Activated CD4-positive, alpha-beta T cell treated with anti-CD3 and anti-CD28 coated beads for 24 hours (primary cell): Measurements from ENCODE around the gene TOP3A.
"Not testable (repeated sequence)": the region's sequence is repeated elsewhere in the genome, so short reads cannot be mapped to it uniquely, and the experiment has no call there.

Source experiments
- DNase-seq, 2 donors: peaks; one replicate each; pipeline ENCODE4 v3.0.0-alpha.2; 2020; ENCODE audit warnings: low read depth in 2 of 2

TOP3A gene

DNA sequence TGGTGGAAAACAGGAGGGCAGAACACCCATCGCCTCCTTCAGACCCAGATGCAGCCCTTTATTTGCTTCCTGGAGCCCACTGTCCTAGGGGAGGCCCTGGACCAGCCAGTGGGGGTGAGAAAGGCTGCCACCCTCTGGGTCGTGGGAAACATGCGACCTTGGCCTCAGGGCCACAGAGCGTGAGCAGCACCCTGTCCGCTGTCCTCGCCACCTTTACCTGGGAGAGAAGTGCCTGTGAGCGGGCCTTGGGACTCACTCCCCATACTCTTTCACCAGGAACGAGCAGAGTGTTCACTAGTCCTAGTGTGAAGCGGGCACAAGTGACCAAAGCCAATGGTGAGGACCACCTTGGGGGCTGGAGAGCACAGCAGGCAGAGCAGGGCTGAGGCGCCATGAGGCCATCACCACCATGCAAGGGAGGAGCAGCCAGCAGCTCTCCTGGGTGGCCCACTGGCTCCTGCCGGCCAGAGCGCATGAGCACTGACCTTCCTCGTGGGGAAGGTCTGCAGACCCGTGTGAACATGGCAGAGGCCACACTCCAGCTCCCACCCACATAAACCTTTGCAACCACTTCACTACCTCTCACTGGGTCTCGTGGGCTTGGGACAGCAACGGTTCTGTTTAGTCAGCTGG lies 8.8 kb upstream of the TOP3A start:
- DNase-seq, result no peak

DNA sequence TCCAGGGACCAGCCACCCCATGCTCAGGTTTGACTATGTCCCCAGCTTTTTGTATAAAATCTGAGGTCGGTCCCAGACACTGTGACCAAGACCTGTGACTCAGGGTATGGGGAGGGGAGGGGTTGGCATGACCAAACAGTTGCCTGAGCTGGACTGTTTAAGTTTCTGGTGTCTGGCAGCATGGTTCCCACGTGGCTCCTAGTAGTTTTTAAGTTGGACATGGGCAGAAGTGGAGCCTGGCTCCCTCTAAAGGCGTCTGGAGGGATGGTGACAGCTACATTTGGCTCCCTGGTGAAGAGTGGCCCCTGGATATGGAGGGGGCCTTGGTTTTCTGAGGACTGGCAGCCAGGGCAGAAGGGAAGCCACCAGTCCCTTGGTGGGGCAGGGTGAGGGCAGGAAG lies 8.2 kb upstream of the TOP3A start:
- no peak for DNase-seq

DNA sequence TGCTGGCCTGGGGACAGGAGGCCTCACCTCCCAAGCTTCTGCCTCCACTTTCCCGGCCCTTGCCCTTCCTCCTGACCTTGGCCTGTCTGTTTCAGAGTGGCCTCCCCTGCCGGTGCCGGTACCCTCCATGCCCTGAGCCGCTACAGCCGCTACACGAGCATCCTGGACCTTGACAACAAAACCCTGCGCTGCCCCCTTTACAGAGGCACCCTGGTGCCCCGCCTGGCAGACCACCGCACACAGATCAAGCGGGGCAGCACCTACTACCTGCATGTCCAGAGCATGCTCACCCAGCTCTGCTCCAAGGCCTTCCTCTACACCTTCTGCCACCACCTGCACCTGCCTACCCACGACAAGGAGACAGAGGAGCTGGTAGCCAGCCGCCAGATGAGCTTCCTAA lies 7.7 kb upstream of the TOP3A start:
- DNase-seq, result no peak

DNA sequence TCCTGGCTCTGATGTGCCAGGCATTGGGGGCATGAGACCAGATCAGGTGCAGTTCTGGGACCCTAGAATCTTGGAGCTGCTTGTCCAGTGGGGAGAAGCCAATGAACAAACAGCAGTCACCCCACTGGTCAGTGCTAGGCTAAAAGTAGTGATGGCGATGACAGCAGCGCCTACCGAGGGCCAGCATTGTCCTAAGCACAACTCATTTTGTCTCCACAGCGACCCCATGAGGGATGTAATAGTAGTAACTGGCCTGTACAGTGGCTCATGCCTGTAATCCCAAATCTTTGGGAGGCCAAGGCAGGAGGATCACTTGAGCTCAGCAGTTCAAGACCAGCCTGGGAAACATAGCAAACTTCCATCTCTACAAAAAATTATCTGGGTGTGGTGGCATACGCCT lies 6.5 kb upstream of the TOP3A start:
- DNase-seq, result no peak

DNA sequence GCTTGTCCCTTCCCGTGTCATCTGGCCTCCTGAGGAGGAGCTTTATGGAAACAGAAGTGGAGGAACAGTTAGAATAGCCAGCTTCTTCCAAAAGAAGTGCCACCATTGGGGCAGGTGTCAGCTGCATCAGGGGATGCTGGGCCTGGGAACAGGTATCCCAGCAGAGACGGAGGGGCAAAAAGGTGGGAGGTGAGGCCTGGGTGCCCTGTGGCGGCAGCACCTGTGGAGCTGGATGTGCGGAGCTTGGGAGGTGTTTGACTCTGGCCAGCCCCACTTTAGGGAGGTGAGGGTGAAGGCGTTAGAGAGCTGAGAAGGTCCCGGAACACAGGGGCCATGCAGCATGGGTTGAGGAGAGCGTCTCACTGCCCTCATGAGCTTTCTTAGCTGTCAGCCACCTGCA lies 5.5 kb upstream of the TOP3A start:
- DNase-seq, result no peak

DNA sequence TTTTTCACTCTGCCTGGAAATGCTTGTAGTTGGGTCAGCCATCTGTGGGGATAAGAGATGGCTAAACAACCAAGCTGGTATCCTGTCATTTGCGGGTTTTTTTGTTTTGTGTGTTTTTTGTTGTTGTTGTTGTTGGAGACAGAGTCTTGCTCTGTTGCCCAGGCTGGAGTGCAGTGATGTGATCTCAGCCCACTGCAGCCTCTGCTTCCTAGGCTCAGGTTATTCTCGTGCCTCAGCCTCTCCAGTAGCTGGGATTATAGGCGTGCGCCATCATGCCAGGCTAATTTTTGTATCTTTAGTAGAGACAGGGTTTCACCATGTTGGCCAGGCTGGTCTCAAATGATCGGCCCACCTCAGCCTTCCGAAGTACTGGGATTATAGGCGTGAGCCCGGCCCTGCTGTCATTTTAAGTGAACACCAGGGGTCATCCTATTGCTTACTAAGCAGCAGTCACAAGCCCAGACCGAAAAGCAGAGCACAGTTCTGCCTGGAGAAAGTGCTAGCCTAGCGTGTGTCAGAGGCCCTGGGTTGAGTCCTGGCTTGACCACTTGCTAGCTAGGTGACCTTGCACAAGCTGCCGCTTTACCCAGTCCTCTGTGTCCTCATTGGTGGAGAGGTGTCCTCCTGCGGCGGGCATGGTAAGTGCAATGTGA lies 4.9 kb upstream of the TOP3A start:
- no peak for DNase-seq

DNA sequence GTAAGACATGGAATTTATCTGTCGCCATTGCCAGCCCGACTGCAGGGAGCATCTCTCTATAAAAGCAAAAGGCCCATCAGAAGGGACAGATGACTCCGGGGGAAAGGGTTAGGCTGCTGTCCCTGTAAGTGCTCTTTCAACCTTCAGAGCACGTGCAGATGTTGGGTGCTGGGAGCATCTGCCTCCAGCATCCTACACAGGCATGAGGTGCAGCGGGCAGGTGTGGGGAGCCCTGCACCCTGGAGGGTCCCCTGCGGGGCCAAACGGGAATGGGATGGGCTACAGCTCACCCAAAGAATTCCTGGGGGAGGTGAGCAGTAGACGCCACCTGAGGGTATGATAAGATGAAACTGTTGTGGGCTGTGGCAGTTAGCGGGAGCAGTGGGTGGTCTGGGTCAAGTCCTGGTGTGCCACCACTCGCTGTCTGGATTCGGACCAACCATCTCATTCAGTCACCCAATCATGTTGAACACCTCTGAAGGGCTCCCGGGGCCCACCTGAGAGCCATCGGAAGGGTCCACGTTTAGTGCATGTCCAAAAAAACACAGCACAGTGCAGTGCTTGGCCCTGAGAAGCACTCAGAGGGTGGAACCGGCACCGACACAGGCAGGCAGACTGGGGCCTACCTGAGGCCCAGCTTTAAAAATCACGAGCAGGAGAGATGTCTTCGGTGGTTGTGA lies 4.1 kb upstream of the TOP3A start:
- no peak for DNase-seq

DNA sequence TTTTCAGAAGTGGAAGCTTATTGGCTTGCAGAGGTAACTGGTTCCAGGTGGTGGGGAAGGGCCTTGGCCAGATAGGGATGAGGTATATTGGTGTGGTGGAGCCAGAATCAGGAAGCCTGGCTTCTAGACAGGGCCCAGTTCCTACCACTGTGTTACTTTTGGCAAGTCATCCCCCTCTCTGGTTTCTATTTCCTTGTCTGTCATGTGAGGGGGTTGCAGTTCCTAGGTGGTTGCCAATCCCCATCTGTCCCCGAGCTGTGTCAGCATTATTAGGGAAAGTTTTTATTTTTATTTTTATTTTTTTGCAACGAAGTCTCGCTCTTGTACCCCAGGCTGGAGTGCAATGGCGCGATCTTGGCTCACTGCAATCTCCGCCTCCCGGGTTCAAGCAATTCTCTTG lies 3.3 kb upstream of the TOP3A start:
- DNase-seq, result no peak

DNA sequence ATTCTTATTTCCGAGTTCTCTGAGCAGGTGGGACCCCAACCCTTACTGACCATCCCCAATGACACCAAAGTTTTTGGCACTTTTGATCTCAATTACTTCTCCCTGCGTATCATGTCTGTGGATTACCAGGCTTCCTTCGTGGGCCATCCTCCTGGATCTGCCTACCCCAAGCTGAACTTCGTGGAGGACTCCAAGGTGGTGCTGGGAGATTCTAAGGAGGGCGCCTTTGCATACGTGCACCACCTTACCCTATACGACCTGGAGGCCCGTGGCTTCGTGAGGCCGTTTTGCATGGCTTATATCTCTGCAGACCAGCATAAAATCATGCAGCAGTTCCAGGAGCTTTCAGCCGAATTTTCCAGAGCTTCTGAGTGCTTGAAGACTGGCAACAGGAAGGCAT lies 1.2 kb upstream of the TOP3A start:
- DNase-seq, result no peak

DNA sequence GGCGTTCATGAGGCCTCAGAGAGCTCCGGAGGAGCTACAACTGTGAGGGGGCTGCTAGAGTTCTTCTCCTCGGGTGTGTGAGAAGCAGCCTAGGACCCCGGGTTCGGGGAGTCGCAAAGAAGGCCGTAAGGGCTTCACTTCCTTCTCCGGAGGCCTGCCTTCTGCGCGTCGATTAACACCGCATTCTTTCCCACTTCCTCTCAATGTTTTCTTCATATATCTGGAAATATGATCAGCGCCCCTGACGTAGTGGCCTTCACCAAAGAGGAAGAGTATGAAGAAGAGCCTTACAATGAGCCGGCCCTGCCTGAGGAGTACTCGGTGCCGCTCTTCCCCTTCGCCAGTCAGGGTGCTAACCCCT lies 748 bp upstream of the TOP3A start:
- DNase-seq, result no peak

DNA sequence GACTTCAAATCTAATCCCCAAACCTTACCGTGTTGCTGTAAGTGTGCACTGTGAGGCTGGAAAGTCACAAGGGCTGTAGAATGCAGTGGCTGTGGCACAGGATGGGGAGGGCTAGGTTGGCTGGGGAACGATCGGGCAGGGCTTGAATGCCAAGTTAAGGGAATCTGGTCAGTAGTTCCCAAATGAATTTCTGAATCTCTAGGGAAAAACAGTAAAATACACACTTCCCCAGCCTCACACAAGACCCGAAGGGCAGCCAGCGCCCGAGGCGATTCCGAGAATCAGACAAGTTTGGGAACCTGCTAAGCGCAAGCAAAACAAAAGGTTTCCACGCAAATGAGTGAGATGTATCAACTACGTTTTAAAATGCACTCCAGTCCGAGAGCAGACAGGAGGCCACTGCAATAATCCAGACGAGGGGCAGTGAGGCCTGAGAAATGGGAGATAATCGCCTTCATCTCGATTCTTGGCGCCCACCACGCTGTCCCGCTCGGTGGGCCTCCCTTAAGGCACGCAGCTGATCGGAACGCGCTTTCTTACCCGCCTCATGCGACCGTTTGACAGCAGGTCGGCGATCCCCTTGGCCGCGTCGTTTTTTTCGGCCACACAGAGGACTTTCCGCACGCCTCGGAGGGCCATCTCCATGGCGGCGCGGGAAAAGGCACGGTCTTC lies 599 bp downstream of the TOP3A start:
- no peak for DNase-seq

DNA sequence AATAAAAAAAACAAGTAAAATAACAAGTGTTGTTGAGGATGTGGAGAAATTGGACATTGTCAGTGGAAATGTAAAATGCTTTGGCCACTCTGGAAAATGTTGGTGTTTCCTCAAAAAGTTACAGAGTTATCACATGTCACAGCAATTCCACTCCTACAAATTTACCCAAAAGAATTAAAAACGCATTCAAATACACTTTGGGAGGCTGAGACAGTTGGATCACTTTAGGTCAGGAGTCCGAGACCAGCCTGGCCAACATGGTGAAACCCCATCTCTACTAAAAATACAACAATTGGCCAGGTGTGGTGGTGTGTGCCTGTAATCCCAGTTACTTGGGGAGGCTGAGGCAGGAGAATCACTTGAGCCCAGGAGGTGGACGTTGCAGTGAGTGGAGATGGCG lies 5.6 kb downstream of the TOP3A start:
- DNase-seq, result no peak

DNA sequence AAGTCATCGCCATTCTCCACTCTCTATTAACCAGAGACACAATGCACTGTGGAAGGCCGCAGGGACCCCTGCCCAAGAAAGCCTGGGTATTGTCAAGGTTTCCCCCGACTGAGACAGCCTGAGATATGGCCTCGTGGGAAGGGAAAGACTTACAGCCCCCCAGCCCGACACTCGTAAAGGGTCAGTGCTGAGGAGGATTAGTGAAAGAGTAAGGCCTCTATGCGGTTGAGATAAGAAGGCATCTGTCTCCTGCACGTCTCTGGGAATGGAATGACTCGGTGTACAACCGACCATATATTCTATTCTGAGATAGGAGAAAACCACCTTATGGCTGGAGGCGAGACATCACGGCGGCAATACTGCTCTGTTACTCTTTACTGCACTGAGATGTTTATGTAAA lies 11.6 kb downstream of the TOP3A start:
- DNase-seq, result not testable (repeated sequence)

DNA sequence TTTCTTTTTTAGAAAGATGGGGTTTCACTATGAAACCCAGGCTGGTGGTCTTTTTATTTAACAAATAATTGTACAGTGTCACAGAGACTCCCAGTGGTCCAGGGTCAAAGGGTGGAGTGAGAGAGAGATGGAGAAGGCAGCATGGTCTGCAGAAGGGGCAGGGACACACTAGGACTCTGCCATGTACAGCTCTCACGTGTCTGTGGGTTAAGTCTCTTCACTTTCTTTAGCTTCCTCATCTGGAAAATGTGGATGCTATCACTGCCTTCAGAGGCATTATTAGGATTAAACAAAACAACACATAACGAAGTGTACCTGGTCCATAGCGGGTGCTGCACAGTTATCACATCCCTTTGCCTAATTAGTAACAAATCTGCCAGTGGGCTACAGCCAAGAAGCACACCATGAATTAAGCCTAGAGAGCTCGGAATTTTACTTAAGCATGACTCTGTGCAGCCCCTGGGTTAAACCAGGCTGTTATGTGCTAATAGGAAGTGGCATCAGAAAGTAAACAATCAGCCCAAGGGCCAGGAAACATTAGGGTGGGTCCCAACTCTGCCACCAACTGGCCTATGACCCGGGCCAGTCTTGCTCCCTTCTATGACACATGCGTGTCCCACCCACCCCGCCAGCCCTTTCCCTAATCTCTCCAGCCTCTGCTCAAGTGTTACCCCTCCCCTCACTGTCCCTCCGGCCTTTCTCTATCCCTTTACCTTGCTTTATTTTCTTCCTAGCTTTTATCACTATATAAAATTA lies 13.9 kb downstream of the TOP3A start:
- DNase-seq, result no peak

DNA sequence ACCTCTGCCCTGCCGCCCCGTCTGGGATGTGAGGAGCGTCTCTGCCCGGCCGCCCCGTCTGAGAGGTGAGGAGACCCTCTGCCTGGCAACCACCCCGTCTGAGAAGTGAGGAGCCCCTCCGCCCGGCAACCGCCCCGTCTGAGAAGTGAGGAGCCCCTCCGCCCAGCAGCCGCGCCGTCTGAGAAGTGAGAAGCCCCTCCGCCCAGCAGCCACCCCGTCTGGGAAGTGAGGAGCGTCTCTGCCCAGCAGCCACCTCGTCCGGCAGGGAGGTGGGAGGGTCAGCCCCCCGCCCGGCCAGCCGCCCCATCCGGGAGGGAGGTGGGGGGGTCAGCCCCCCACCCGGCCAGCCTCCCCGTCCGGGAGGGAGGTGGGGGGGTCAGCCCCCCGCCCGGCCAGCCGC lies 16.7 kb downstream of the TOP3A start:
- DNase-seq, result not testable (repeated sequence)

DNA sequence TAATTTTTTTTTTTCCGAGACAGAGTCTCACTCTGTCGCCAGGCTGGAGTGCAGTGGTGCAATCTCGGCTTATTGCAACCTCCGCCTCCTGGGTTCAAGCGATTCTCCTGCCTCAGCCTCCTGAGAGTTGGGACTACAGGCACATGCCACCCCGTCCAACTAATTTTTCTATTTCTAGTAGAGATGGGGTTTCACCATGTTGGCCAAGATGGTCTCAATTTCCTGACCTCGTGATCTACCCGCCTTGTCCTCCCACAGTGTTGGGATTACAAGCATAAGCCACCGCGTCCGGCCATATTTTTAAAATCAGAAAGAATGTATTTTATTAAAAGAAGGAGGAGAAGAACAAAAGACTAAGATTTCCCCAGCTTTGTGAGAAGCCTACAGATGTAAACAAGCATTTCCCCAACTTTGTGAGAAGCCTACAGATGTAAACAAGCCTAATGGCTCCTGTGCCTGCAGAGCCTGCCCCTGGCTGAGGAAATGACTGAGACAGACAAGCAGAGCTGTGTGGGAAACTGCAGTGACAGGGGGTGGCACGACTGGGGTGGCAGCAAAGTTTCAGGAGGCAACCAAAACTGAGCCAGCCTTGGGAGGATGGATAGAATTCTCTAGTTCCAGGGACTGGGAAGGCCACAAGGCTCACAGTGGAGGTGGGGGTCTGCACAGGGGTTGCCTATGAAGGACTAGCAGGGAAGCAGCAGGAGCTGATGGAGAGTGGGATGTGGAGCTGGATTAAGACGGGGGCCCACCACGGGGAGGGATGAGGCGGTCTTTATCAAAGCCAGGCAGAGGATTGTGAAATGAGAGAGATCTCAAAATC lies 22.9 kb downstream of the TOP3A start:
- DNase-seq, result no peak

DNA sequence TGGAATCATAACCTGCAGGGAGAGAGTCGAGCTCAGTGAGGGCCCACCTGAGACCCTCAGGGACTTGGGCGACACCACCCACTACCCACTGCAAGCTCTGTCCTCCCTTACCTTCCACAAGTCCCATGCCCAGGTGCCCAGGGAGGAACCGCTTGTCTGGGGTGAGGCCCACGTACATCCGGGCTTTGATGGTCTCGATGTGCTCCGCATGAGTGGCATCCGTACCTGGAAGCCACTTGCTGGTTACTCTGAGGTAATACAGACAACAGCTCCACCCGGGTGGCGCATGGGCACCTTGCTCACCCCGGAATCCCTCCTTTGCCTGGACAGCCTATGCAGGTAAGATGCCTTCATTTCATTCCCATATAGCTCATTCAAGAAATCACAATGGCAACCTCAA lies 29.5 kb downstream of the TOP3A start:
- DNase-seq, result no peak

DNA sequence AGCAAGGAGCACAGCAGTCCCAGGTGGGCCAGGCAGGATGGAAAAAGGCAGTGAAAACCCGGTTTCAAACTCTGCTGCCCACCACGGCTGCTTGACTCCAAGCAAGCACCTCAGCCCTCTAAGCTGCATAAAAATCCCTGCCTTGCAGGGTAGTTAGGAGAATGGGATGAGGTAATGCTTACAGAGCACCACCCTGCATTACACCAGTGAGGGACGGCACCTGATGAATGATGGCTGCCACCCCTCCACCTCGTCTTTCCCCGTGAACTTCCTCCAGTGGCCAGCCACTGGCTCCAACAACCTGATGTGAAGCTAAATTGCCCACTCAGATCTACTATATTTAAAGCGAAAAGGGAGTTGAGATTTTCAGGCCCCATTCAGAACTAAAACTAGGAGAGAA lies 33.0 kb downstream of the TOP3A start:
- DNase-seq, result no peak

DNA sequence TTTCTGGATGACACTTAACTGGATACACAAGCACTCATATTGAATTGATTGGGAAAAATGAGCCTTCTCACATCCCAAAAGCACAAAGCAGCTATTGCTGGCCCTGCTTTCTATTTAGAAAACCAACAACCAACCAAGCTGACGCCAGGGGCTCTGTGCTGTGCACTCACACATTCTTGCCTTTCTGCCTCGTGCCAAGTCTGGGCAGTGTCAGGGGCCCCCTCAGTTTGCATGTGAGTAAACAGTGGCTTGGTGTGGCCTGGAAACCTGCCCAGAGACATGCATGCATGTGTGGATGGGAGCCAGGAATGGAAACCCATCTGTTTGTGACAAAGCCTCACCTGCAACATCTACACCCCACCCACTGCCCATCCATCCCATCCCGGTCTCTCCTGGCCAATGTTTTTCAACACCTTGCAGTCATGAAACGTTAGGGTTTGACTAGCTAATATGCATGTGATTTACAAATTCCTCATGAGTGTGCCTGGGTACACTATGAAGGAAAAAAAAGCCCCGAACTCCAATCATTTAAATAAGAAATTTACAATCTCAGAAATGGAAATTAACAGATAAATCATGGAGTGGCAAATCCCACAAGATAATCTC lies 33.9 kb downstream of the TOP3A start:
- no peak for DNase-seq

DNA sequence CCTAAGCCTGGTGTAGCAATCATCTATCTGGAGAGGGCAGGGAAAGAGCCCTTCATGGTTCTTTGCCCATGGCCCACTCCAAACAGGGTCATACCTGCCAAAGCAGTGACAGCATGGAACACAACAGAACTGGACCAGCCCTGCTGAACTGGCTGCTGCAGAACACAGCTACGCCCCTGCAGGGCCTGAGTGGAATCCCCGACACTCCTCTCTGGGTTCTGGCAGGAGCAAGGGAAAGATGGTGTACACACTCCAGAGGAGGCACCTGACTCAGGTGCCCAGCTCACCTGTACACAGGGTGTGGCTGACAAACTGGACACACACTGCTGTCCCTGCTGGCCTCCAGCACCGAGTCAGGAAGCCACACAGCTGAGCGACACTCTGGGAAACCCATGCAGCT lies 34.5 kb downstream of the TOP3A start:
- DNase-seq, result no peak

DNA sequence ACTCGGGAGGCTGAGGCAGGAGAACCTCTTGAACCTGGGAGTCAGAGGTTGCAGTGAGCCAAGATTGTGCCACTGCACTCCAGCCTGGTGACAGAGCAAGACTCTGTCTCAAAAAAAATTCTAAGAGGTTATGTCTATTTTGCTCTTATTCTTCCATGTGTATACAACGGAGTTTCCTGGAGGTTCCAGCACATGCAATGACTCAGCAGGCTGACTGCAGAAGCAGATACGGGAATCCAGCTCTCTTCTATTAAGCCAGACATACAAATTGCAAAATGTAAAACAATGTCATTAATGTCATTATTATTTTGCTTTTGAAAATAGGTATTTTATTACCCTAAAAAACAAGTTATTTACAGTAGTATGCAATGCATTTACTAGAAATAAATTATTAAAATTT lies 35.9 kb downstream of the TOP3A start:
- DNase-seq, result no peak
